ENCODE measurements around the gene SORBS2. TPM values are rescaled to one million over a fixed set of nuclear protein-coding genes. Genes with fewer than 3 reads are reported as not detected.

Gene SORBS2
- total and polyA plus RNA-seq, 2 of the 8 experiments (the other 6 are each of a cell fraction or from before 2014, with no cell fraction given): 73.0 to 87.1 TPM

DNA sequence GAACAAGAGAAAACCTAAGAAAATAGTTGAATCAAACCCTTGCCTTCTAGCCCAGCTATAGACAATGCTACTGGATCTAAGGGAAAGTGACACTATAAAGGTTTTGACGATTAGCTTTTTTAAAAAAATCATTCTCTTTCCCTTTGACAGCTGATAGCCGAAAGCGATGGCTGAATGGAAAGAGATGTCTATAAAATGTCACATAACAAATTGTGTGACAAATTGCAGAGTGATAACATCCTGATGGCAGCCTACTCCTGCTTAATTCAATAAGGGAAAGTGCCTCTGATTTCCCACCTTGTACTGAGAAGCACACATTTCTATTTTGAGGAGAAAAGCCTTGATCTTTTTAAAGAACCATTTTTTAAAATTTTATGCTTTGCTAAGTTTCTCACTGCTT lies 114.5 kb downstream of the SORBS2 start:
- H4K8ac ChIP-seq (ENCODE audit: extremely low read depth, insufficient read depth, low read length): no peak overlapping the region
- H3K18ac ChIP-seq (ENCODE audit: extremely low read depth, low read length): no peak overlapping the region
- H2AK5ac ChIP-seq (ENCODE audit: low read depth, low read length): no peak overlapping the region
- no peak overlapping the region for H2AFZ ChIP-seq (ENCODE audit: low read length)
- no peak overlapping the region for H3K27ac ChIP-seq (ENCODE audit: low read depth, low read length)
- H3K14ac ChIP-seq (ENCODE audit: insufficient read length): no peak overlapping the region
- no peaks in the 10 kb centered on the region for H3K23me2 ChIP-seq (ENCODE audit: low read depth, low read length)
- WGBS, 2 experiments (ENCODE audit: extremely low coverage in 1 of 2, insufficient coverage in 1 of 2, insufficient read length in 1 of 2, insufficient replicate concordance in 2 of 2, low coverage in 1 of 2, low lambda C conversion rate in 2 of 2, missing lambda C conversion rate in 1 of 2): 96% methylated on average over 3 of the region's 3 CpGs; no CpG with 5 or more reads in 1 of the 2 experiments
- peaks cover 0 to 6% (median 3%) of the 10 kb centered on the region in 4 experiments; a peak in 4 of 7 replicates for H3K4me1 ChIP-seq (replicated peaks in 1 of 4; ENCODE audit: control insufficient read depth in 3 of 4, insufficient read depth in 4 of 4, low read length in 3 of 4)
- no peaks in the 10 kb centered on the region for H3K36me3 ChIP-seq (ENCODE audit: control insufficient read depth in 2 of 4, insufficient read depth in 4 of 4, low read length in 3 of 4)
- no peak overlapping the region for H2BK5ac ChIP-seq (ENCODE audit: low read depth, low read length)
- no peak overlapping the region for H2BK20ac ChIP-seq (ENCODE audit: low read length)
- FAIRE-seq (no peak), DNase-seq (ENCODE audit: low read depth in 1 of 2, low spot score in 2 of 2) (no peak)
- H4K91ac ChIP-seq (replicated peaks; ENCODE audit: insufficient read length, low read length): no peak overlapping the region
- TF ChIP-seq NRF1 (IDR thresholded peaks at IDR 0.05; ENCODE audit: low read depth, low read length) (no peak), KDM1A (IDR thresholded peaks at IDR 0.05; ENCODE audit: borderline replicate concordance, low read length) (no peak), CHD2 (IDR thresholded peaks at IDR 0.05; ENCODE audit: low read length) (no peak), POU5F1 (IDR thresholded peaks at IDR 0.05; ENCODE audit: low read depth, low read length) (no peak), TEAD4 (IDR thresholded peaks at IDR 0.05; ENCODE audit: low read depth, low read length) (no peak), TCF12 (IDR thresholded peaks at IDR 0.05; ENCODE audit: low read depth, low read length) (no peak), HDAC6 (IDR thresholded peaks at IDR 0.05; ENCODE audit: low read depth, low read length) (no peak), CREB1 (IDR thresholded peaks at IDR 0.05) (no peak), NANOG (IDR thresholded peaks at IDR 0.05; ENCODE audit: insufficient read depth, low read depth, low read length, poor library complexity, severe bottlenecking) (no peak)
- TF ChIP-seq, protein P1, sequence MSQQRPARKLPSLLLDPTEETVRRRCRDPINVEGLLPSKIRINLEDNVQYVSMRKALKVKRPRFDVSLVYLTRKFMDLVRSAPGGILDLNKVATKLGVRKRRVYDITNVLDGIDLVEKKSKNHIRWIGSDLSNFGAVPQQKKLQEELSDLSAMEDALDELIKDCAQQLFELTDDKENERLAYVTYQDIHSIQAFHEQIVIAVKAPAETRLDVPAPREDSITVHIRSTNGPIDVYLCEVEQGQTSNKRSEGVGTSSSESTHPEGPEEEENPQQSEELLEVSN (IDR thresholded peaks at IDR 0.05): no peak
- TF ChIP-seq, protein P2, sequence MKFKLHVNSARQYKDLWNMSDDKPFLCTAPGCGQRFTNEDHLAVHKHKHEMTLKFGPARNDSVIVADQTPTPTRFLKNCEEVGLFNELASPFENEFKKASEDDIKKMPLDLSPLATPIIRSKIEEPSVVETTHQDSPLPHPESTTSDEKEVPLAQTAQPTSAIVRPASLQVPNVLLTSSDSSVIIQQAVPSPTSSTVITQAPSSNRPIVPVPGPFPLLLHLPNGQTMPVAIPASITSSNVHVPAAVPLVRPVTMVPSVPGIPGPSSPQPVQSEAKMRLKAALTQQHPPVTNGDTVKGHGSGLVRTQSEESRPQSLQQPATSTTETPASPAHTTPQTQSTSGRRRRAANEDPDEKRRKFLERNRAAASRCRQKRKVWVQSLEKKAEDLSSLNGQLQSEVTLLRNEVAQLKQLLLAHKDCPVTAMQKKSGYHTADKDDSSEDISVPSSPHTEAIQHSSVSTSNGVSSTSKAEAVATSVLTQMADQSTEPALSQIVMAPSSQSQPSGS (IDR thresholded peaks at IDR 0.05; ENCODE audit: low read length): no peak
- H3K56ac ChIP-seq (replicated peaks; ENCODE audit: insufficient read length, low read depth, low read length): no peak overlapping the region
- H4K5ac ChIP-seq (ENCODE audit: insufficient read length, low read depth, low read length): no peak overlapping the region
- ChIA-PET POLR2A (ENCODE audit: partially characterized antibody) (no interaction called here), CTCF (ENCODE audit: partially characterized antibody) (no interaction called here)
- H3K9ac ChIP-seq (replicated peaks in 1 of 4; ENCODE audit: extremely low read depth in 1 of 4, low read depth in 3 of 4, low read length in 3 of 4): no peak overlapping the region
- no peaks in the 10 kb centered on the region for H3K79me1 ChIP-seq (ENCODE audit: low read depth, low read length)
- no peak overlapping the region for H2BK15ac ChIP-seq (ENCODE audit: low read length)
- H3K4me3 ChIP-seq (ENCODE audit: extremely low read depth in 1 of 4, insufficient read depth in 2 of 4, low read depth in 3 of 4, low read length in 4 of 4): no peak overlapping the region
- no peak overlapping the region for H3K4ac ChIP-seq (replicated peaks; ENCODE audit: insufficient read length, low read depth, low read length)
- H3K9me3 ChIP-seq (ENCODE audit: insufficient read depth in 2 of 2, low read depth in 1 of 2, low read length in 1 of 2): no peaks in the 10 kb centered on the region
- no peaks in the 10 kb centered on the region for H3K27me3 ChIP-seq (replicated peaks in 1 of 4; ENCODE audit: control insufficient read depth in 3 of 4, extremely low read depth in 1 of 4, insufficient read depth in 3 of 4, low read length in 3 of 4)
- H3K4me2 ChIP-seq (ENCODE audit: insufficient read depth in 1 of 2, low read depth in 2 of 2, low read length in 2 of 2): no peak overlapping the region
- H2BK12ac ChIP-seq (ENCODE audit: low read depth, low read length): no peak overlapping the region
- H3K79me2 ChIP-seq (ENCODE audit: control insufficient read depth in 1 of 2, insufficient read depth in 2 of 2, low read length in 2 of 2): no peaks in the 10 kb centered on the region
- no peaks in the 10 kb centered on the region for H4K20me1 ChIP-seq (replicated peaks in 1 of 2; ENCODE audit: control insufficient read depth in 1 of 2, insufficient read depth in 2 of 2, low read length in 2 of 2)
- no peak overlapping the region for H2BK120ac ChIP-seq (replicated peaks; ENCODE audit: low read depth, low read length)
- H3K23ac ChIP-seq (ENCODE audit: insufficient read length): no peak overlapping the region
